Activated CD4-positive, alpha-beta T cell treated with anti-CD3 and anti-CD28 coated beads, Interleukin-2, amount 10 ng/mL, durations not matched to agents 24 days and 14 days (primary cell): ENCODE measurements around the gene WFDC1. TPM values are rescaled to one million over a fixed set of nuclear protein-coding genes. Genes with fewer than 3 reads are reported as not detected.
"Not testable (repeated sequence)": the region's sequence is repeated elsewhere in the genome, so short reads cannot be mapped to it uniquely, and the experiment has no call there.

Experiments used
- DNase-seq: peaks from one replicate; pipeline ENCODE4 v3.0.0; 2022
- H3K27ac Mint-ChIP-seq: one replicate; pipeline ENCODE4 v1.8.0; 2022; ENCODE audit warnings: mild to moderate bottlenecking, mixed read lengths
- H3K27me3 Mint-ChIP-seq: one replicate; pipeline ENCODE4 v1.8.0; 2022; ENCODE audit warnings: mixed read lengths
- H3K36me3 Mint-ChIP-seq: one replicate; pipeline ENCODE4 v1.8.0; 2022; ENCODE audit warnings: low read depth, mild to moderate bottlenecking, mixed read lengths
- H3K4me1 Mint-ChIP-seq: one replicate; pipeline ENCODE4 v1.8.0; 2021; ENCODE audit warnings: mixed read lengths
- H3K4me3 Mint-ChIP-seq: one replicate; pipeline ENCODE4 v1.8.0; 2022; ENCODE audit warnings: mild to moderate bottlenecking, moderate library complexity, mixed read lengths
- H3K9me3 Mint-ChIP-seq: one replicate; pipeline ENCODE4 v1.8.0; 2021; ENCODE audit warnings: mixed read lengths
- intact Hi-C: fragments of 100-400 bp; cut with micrococcal nuclease; formaldehyde crosslinking; loops from one replicate; pipeline ENCODE4 v1.15.1; 2023
- total RNA-seq: library from RNA; stranded (reverse); gene quantifications from 2 replicates; pipeline ENCODE4 v1.2.3, GENCODE V29; 2022

Gene WFDC1
- total RNA-seq, 1 donor from 2014 or later: not detected

- DNase-seq: no peak
- intact Hi-C loops: no loop called here
- peaks cover 9% of the 10 kb centered on the region for H3K27me3 Mint-ChIP-seq
- H3K36me3 Mint-ChIP-seq: no peaks in the 10 kb centered on the region
- H3K9me3 Mint-ChIP-seq: no peaks in the 10 kb centered on the region
- H3K27ac Mint-ChIP-seq: no peak overlapping the region
- no peaks in the 10 kb centered on the region for H3K4me1 Mint-ChIP-seq
- H3K4me3 Mint-ChIP-seq: no peak overlapping the region
Measured at GRCh38 chr16:84331998-84332780, 37.5 kb downstream of the WFDC1 start.

- H3K27me3 Mint-ChIP-seq: peaks cover 7% of the 10 kb centered on the region
- H3K4me3 Mint-ChIP-seq: no peak overlapping the region
- no peak for DNase-seq
- no peaks in the 10 kb centered on the region for H3K4me1 Mint-ChIP-seq
- H3K36me3 Mint-ChIP-seq: no peaks in the 10 kb centered on the region
- intact Hi-C loops: no loop called here
- H3K27ac Mint-ChIP-seq: no peak overlapping the region
- peaks cover 3% of the 10 kb centered on the region for H3K9me3 Mint-ChIP-seq
Measured at GRCh38 chr16:84332975-84333684, 38.5 kb downstream of the WFDC1 start.

GRCh38 chr16:84334058-84334457, 39.4 kb downstream of the WFDC1 start:
- no peaks in the 10 kb centered on the region for H3K4me1 Mint-ChIP-seq
- DNase-seq: no peak
- H3K27me3 Mint-ChIP-seq: peaks cover 7% of the 10 kb centered on the region
- H3K9me3 Mint-ChIP-seq: peaks cover 3% of the 10 kb centered on the region
- intact Hi-C loops: no loop called here
- H3K27ac Mint-ChIP-seq: no peak overlapping the region
- H3K4me3 Mint-ChIP-seq: no peak overlapping the region
- no peaks in the 10 kb centered on the region for H3K36me3 Mint-ChIP-seq

GRCh38 chr16:84334482-84334881, 39.8 kb downstream of the WFDC1 start:
- Mint-ChIP-seq H3K4me3 (no peak overlapping the region), H3K36me3 (no peaks in the 10 kb centered on the region), H3K4me1 (no peaks in the 10 kb centered on the region), H3K27me3 (peaks cover 7% of the 10 kb centered on the region), H3K27ac (no peak overlapping the region), H3K9me3 (peaks cover 3% of the 10 kb centered on the region)
- no peak for DNase-seq
- intact Hi-C loops: no loop called here

GRCh38 chr16:84337236-84337635, 42.6 kb downstream of the WFDC1 start:
- intact Hi-C loops: not testable (repeated sequence)

GRCh38 chr16:84339311-84339710, 44.6 kb downstream of the WFDC1 start:
- intact Hi-C loops: no loop called here
- Mint-ChIP-seq H3K4me3 (no peak overlapping the region), H3K27ac (no peak overlapping the region), H3K4me1 (no peaks in the 10 kb centered on the region), H3K9me3 (peaks cover 3% of the 10 kb centered on the region), H3K27me3 (peaks cover 9% of the 10 kb centered on the region), H3K36me3 (no peaks in the 10 kb centered on the region)
- DNase-seq: no peak

More at GRCh38 chr16:84337236-84337635, 42.6 kb downstream of the WFDC1 start:
- H3K27ac Mint-ChIP-seq, H3K4me3 Mint-ChIP-seq, H3K4me1 Mint-ChIP-seq, H3K27me3 Mint-ChIP-seq, H3K36me3 Mint-ChIP-seq, H3K9me3 Mint-ChIP-seq, DNase-seq: not testable (repeated sequence)

- H3K36me3 Mint-ChIP-seq: no peaks in the 10 kb centered on the region
- H3K4me3 Mint-ChIP-seq: no peak overlapping the region
- DNase-seq: no peak
- H3K27ac Mint-ChIP-seq: no peak overlapping the region
- peaks cover 9% of the 10 kb centered on the region for H3K27me3 Mint-ChIP-seq
- intact Hi-C loops: no loop called here
- H3K9me3 Mint-ChIP-seq: peaks cover 3% of the 10 kb centered on the region
- H3K4me1 Mint-ChIP-seq: no peaks in the 10 kb centered on the region
Measured at GRCh38 chr16:84339766-84340165, 45.1 kb downstream of the WFDC1 start.

GRCh38 chr16:84340325-84341040, 45.8 kb downstream of the WFDC1 start:
- Mint-ChIP-seq H3K27ac (no peak overlapping the region), H3K27me3 (peaks cover 6% of the 10 kb centered on the region), H3K36me3 (no peaks in the 10 kb centered on the region), H3K4me3 (no peak overlapping the region), H3K9me3 (peaks cover 3% of the 10 kb centered on the region), H3K4me1 (no peaks in the 10 kb centered on the region)
- no peak for DNase-seq
- intact Hi-C loops: no loop called here

- Mint-ChIP-seq H3K27me3 (peaks cover 2% of the 10 kb centered on the region), H3K27ac (peak overlapping the region; percentile 10), H3K9me3 (peaks cover 3% of the 10 kb centered on the region), H3K36me3 (no peaks in the 10 kb centered on the region), H3K4me3 (no peak overlapping the region), H3K4me1 (no peaks in the 10 kb centered on the region)
- DNase-seq: no peak
- intact Hi-C loops: no loop called here
Measured at GRCh38 chr16:84341528-84342295, 47.0 kb downstream of the WFDC1 start.

GRCh38 chr16:84343800-84344199, 49.1 kb downstream of the WFDC1 start:
- intact Hi-C loops, H3K9me3 Mint-ChIP-seq, H3K4me1 Mint-ChIP-seq, H3K36me3 Mint-ChIP-seq, DNase-seq, H3K27ac Mint-ChIP-seq, H3K4me3 Mint-ChIP-seq, H3K27me3 Mint-ChIP-seq: not testable (repeated sequence)

- Mint-ChIP-seq H3K9me3 (no peaks in the 10 kb centered on the region), H3K4me1 (no peaks in the 10 kb centered on the region), H3K4me3 (no peak overlapping the region), H3K27ac (no peak overlapping the region), H3K36me3 (no peaks in the 10 kb centered on the region), H3K27me3 (peaks cover 4% of the 10 kb centered on the region)
- intact Hi-C loops: no loop called here
- no peak for DNase-seq
Measured at GRCh38 chr16:84344781-84345180, 50.1 kb downstream of the WFDC1 start.

- Mint-ChIP-seq H3K4me1 (no peaks in the 10 kb centered on the region), H3K9me3 (no peaks in the 10 kb centered on the region), H3K36me3 (no peaks in the 10 kb centered on the region), H3K27me3 (peaks cover 4% of the 10 kb centered on the region), H3K27ac (no peak overlapping the region), H3K4me3 (no peak overlapping the region)
- DNase-seq: no peak
- intact Hi-C loops: no loop called here
Measured at GRCh38 chr16:84347161-84347560, 52.5 kb downstream of the WFDC1 start.

GRCh38 chr16:84348386-84348888, 53.8 kb downstream of the WFDC1 start:
- H3K27me3 Mint-ChIP-seq: peaks cover 8% of the 10 kb centered on the region
- no peak overlapping the region for H3K4me3 Mint-ChIP-seq
- intact Hi-C loops: no loop called here
- no peaks in the 10 kb centered on the region for H3K9me3 Mint-ChIP-seq
- no peak for DNase-seq
- H3K36me3 Mint-ChIP-seq: no peaks in the 10 kb centered on the region
- no peak overlapping the region for H3K27ac Mint-ChIP-seq
- no peaks in the 10 kb centered on the region for H3K4me1 Mint-ChIP-seq
